ENCODE data around the gene LCN6.
"Not testable (repeated sequence)": the region's sequence is repeated elsewhere in the genome, so short reads cannot be mapped to it uniquely, and the experiment has no call there.

LCN6 gene

GRCh38 chr9:136784249-136784996 is 36.1 kb upstream of the LCN6 start:
- peak; percentile 42 for DNase-seq (ENCODE audit: low spot score)

GRCh38 chr9:136782452-136782851 is 34.1 kb upstream of the LCN6 start:
- no peak for DNase-seq (ENCODE audit: low spot score)

- DNase-seq (ENCODE audit: low spot score), result no peak
Observed at GRCh38 chr9:136779808-136780207, 31.5 kb upstream of the LCN6 start.

- no peak for DNase-seq (ENCODE audit: low spot score)
Observed at GRCh38 chr9:136777359-136777758, 29.0 kb upstream of the LCN6 start.

- DNase-seq (ENCODE audit: low spot score), result no peak
Observed at GRCh38 chr9:136776947-136777346, 28.6 kb upstream of the LCN6 start.

GRCh38 chr9:136775191-136775590 is 26.9 kb upstream of the LCN6 start:
- DNase-seq (ENCODE audit: low spot score), result no peak

GRCh38 chr9:136774416-136775045 is 26.2 kb upstream of the LCN6 start:
- DNase-seq (ENCODE audit: low spot score), result no peak

- DNase-seq (ENCODE audit: low spot score), result no peak
Observed at GRCh38 chr9:136773386-136774044, 25.2 kb upstream of the LCN6 start.

- no peak for DNase-seq (ENCODE audit: low spot score)
Observed at GRCh38 chr9:136771907-136772415, 23.6 kb upstream of the LCN6 start.

- peak; percentile 36 for DNase-seq (ENCODE audit: low spot score)
Observed at GRCh38 chr9:136769710-136770191, 21.4 kb upstream of the LCN6 start.

- peak; percentile 21 for DNase-seq (ENCODE audit: low spot score)
Observed at GRCh38 chr9:136766410-136767120, 18.2 kb upstream of the LCN6 start.

- not testable (repeated sequence) for DNase-seq (ENCODE audit: low spot score)
Observed at GRCh38 chr9:136765745-136766409, 17.6 kb upstream of the LCN6 start.

- no peak for DNase-seq (ENCODE audit: low spot score)
Observed at GRCh38 chr9:136765041-136765440, 16.7 kb upstream of the LCN6 start.

GRCh38 chr9:136764301-136764891 is 16.1 kb upstream of the LCN6 start, which contains the start of gene LCN15:
Gene LCN15, minus strand, starts transcription at chr9:136764518. Its CDS starts 30 bp downstream, at chr9:136764488.
- no peak for DNase-seq (ENCODE audit: low spot score)

- no peak for DNase-seq (ENCODE audit: low spot score)
Observed at GRCh38 chr9:136763649-136764035, 15.3 kb upstream of the LCN6 start.

GRCh38 chr9:136762915-136763648 is 14.8 kb upstream of the LCN6 start:
- DNase-seq (ENCODE audit: low spot score), result peak; percentile 31

GRCh38 chr9:136762221-136762691 is 13.9 kb upstream of the LCN6 start:
- DNase-seq (ENCODE audit: low spot score), result no peak

GRCh38 chr9:136761545-136761981 is 13.2 kb upstream of the LCN6 start:
- no peak for DNase-seq (ENCODE audit: low spot score)

- not testable (repeated sequence) for DNase-seq (ENCODE audit: low spot score)
Observed at GRCh38 chr9:136760834-136761544, 12.7 kb upstream of the LCN6 start.

Data from hematopoietic multipotent progenitor cell treated with erythropoietin and hydrocortisone succinate and interleukin-3 and kit ligand, for 15 days (in vitro differentiated cells).